ENCODE results near the gene HEATR5B. TPM values are rescaled to one million over a fixed set of nuclear protein-coding genes. Genes with fewer than 3 reads are reported as not detected.
"Not testable (repeated sequence)": the region's sequence is repeated elsewhere in the genome, so short reads cannot be mapped to it uniquely, and the experiment has no call there.

Gene HEATR5B
- total and polyA plus RNA-seq, 4 donors, result 6.5 to 54.9 (median 16.1) TPM

DNA sequence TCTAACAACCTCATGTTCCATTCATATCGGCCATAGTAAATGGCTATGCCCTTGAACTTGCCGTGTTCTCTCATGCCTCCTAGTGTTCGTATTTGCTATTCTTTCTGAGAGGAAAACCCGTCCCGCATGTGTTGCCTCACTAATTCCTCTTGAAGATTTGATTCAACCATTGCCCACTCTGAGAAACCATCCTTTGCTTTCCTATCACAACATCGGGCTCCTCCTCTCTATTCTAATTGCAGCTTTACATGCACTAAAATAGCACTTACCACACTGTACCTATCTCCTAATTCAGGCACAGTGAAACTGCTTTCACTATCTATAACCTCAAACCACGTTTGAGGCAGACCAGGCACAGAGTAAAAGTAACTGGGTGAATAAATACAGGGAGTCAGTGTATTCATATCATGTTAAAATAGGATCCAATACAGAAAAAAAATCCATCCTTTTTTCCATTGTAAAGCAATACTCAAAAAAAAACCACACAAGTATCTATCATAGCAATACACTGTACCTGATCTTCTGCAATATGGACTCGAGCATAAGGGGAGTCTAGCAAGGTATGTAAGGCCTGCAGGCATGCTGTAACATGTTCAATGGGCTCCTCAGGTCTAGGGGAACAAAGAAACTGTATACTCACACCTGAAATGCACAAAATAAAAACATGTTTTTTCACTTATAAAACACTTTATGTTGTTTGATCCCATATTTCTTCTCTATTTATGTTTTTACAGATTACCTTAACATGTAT lies 78.9 kb downstream of the HEATR5B start:
- 40 to 70% methylated on average over 8 of the region's 8 CpGs for WGBS, 2 donors
- Histone ChIP-seq H3K27ac (ENCODE audit: low read depth in 1 of 2, low read length in 1 of 2) (peak overlapping the region in 1 of 2 donors; percentile 58), H3K36me3 (ENCODE audit: control insufficient read depth in 4 of 4, insufficient read depth in 4 of 4, low read length in 4 of 4) (peaks cover 13 to 41% (median 21%) of the 10 kb centered on the region in 4 donors), H3K4me1 (ENCODE audit: control insufficient read depth in 5 of 5, insufficient read depth in 5 of 5, low read length in 5 of 5) (peaks cover 0 to 4% (median 0%) of the 10 kb centered on the region in 5 donors), H3K4me3 (no peak overlapping the region), H3K27me3 (ENCODE audit: control insufficient read depth in 3 of 3, insufficient read depth in 3 of 3, low read length in 2 of 3) (no peaks in the 10 kb centered on the region), H3K9me3 (ENCODE audit: control insufficient read depth in 4 of 4, insufficient read depth in 3 of 4, low read length in 3 of 4) (no peaks in the 10 kb centered on the region), H3K9ac (ENCODE audit: insufficient read depth in 1 of 2, low read length in 2 of 2) (no peak overlapping the region)
- TF ChIP-seq, protein P1, sequence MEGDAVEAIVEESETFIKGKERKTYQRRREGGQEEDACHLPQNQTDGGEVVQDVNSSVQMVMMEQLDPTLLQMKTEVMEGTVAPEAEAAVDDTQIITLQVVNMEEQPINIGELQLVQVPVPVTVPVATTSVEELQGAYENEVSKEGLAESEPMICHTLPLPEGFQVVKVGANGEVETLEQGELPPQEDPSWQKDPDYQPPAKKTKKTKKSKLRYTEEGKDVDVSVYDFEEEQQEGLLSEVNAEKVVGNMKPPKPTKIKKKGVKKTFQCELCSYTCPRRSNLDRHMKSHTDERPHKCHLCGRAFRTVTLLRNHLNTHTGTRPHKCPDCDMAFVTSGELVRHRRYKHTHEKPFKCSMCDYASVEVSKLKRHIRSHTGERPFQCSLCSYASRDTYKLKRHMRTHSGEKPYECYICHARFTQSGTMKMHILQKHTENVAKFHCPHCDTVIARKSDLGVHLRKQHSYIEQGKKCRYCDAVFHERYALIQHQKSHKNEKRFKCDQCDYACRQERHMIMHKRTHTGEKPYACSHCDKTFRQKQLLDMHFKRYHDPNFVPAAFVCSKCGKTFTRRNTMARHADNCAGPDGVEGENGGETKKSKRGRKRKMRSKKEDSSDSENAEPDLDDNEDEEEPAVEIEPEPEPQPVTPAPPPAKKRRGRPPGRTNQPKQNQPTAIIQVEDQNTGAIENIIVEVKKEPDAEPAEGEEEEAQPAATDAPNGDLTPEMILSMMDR (IDR thresholded peaks at IDR 0.05; ENCODE audit: control extremely low read depth, extremely low read depth), result no peak
- DNase-seq (peak in 2 of 3 donors; percentile 22 to 43), ATAC-seq (ENCODE audit: insufficient read depth, low FRiP score) (no peak)

DNA sequence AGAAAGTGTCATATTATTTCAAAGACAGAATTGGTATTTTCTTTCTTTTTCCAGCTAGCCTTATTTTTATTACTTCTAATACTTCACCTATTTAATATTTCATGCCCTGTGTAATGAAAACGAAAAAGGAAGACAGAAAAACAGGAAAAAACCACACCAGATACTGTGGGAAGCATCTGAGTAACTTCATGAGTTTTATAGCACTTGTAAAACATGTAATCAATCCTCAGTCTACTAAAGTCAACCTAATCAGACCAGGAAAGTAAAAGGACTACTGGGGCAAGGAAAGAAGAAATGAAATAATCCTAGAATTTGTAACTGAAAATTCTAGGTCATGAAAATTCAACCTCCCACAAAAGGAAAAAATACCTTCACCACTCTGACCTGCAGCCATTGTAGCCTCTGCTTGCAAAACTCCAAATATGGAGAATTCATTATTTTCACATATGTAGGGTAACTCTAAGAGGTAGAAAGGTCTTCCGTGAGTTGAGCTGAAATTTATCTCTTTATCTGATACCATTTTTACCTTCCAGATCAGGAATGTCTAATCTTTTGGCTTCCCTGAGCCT lies 83.1 kb downstream of the HEATR5B start:
- H3K4me3 ChIP-seq, result no peak overlapping the region
- ATAC-seq (ENCODE audit: insufficient read depth, low FRiP score) (no peak), DNase-seq (no peak)
- no peak overlapping the region for H3K9ac ChIP-seq (ENCODE audit: insufficient read depth in 1 of 2, low read length in 2 of 2)
- peaks cover 0 to 4% (median 0%) of the 10 kb centered on the region in 5 donors for H3K4me1 ChIP-seq (ENCODE audit: control insufficient read depth in 5 of 5, insufficient read depth in 5 of 5, low read length in 5 of 5)
- TF ChIP-seq, protein P1 (IDR thresholded peaks at IDR 0.05; ENCODE audit: control extremely low read depth, extremely low read depth), result no peak
- peak overlapping the region in 1 of 2 donors; percentile 2 for H3K27ac ChIP-seq (ENCODE audit: low read depth in 1 of 2, low read length in 1 of 2)
- peaks cover 0 to 1% (median 0%) of the 10 kb centered on the region in 4 donors for H3K9me3 ChIP-seq (ENCODE audit: control insufficient read depth in 4 of 4, insufficient read depth in 3 of 4, low read length in 3 of 4)
- WGBS, 2 donors, result 86 to 91% methylated on average over 2 of the region's 2 CpGs
- H3K27me3 ChIP-seq (ENCODE audit: control insufficient read depth in 3 of 3, insufficient read depth in 3 of 3, low read length in 2 of 3), result no peaks in the 10 kb centered on the region
- peaks cover 10 to 44% (median 19%) of the 10 kb centered on the region in 4 donors for H3K36me3 ChIP-seq (ENCODE audit: control insufficient read depth in 4 of 4, insufficient read depth in 4 of 4, low read length in 4 of 4)

DNA sequence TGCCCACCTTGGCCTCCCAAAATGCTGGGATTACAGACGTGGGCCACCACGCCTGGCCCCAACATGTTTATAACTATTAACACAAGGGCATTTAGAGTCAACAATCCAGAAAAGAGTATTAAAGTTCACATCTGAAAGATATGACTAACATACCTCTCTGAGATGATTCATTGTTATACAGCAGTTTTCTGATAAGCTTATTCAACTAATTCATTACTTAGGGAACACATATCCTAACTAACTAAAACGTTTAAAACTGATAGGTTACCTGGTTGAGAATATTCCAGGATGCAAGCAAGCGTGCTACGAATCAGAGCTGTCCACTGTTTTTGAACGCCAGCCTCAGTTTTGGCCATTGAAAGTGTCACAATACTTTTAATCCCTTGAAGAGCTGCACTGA lies 83.9 kb downstream of the HEATR5B start:
- DNase-seq (no peak), ATAC-seq (ENCODE audit: insufficient read depth, low FRiP score) (no peak)
- WGBS, 2 donors, result 93% methylated on average over 6 of the region's 6 CpGs
- TF ChIP-seq, protein P1 (IDR thresholded peaks at IDR 0.05; ENCODE audit: control extremely low read depth, extremely low read depth), result no peak
- Histone ChIP-seq H3K4me3 (no peak overlapping the region), H3K27ac (ENCODE audit: low read depth in 1 of 2, low read length in 1 of 2) (peak overlapping the region in 1 of 2 donors; percentile 74), H3K36me3 (ENCODE audit: control insufficient read depth in 4 of 4, insufficient read depth in 4 of 4, low read length in 4 of 4) (peaks cover 7 to 42% (median 19%) of the 10 kb centered on the region in 4 donors), H3K9me3 (ENCODE audit: control insufficient read depth in 4 of 4, insufficient read depth in 3 of 4, low read length in 3 of 4) (peaks cover 0 to 1% (median 0%) of the 10 kb centered on the region in 4 donors), H3K9ac (ENCODE audit: insufficient read depth in 1 of 2, low read length in 2 of 2) (no peak overlapping the region), H3K4me1 (ENCODE audit: control insufficient read depth in 5 of 5, insufficient read depth in 5 of 5, low read length in 5 of 5) (peaks cover 0 to 4% (median 0%) of the 10 kb centered on the region in 5 donors), H3K27me3 (ENCODE audit: control insufficient read depth in 3 of 3, insufficient read depth in 3 of 3, low read length in 2 of 3) (no peaks in the 10 kb centered on the region)

DNA sequence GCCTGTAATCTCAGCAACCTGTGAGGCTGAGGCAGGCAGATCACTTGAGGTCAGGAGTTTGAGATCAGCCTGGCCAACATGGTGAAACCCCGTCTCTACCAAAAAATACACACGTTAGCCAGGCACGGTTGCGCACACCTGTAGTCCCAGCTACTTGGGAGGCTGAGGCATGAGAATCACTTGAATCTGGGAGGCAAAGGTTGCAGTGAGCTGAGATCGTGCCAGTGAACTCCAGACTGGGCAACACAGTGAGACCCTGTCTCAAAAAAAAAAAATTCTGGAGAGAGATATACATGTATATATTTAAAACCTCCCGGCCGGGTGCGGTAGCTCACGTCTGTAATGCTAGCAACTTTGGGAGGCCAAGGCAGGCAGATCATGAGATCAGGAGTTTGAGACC lies 84.8 kb downstream of the HEATR5B start:
- not testable (repeated sequence) for H3K4me3 ChIP-seq; H3K9me3 ChIP-seq (ENCODE audit: control insufficient read depth in 4 of 4, insufficient read depth in 3 of 4, low read length in 3 of 4); H3K9ac ChIP-seq (ENCODE audit: insufficient read depth in 1 of 2, low read length in 2 of 2); H3K4me1 ChIP-seq (ENCODE audit: control insufficient read depth in 5 of 5, insufficient read depth in 5 of 5, low read length in 5 of 5); ATAC-seq (ENCODE audit: insufficient read depth, low FRiP score); DNase-seq; H3K27me3 ChIP-seq (ENCODE audit: control insufficient read depth in 3 of 3, insufficient read depth in 3 of 3, low read length in 2 of 3)
- Histone ChIP-seq H3K36me3 (ENCODE audit: control insufficient read depth in 4 of 4, insufficient read depth in 4 of 4, low read length in 4 of 4) (peaks cover 6 to 34% (median 17%) of the 10 kb centered on the region in 4 donors), H3K27ac (ENCODE audit: low read depth in 1 of 2, low read length in 1 of 2) (peak overlapping the region in 1 of 2 donors; percentile 3)
- 97% methylated on average over 9 of the region's 9 CpGs for WGBS, 2 donors

Measured in lung (tissue), 12 donors.